ENCODE measurements around the gene MORN5. TPM values are rescaled to one million over a fixed set of nuclear protein-coding genes. Genes with fewer than 3 reads are reported as not detected.

The MORN5 gene
- total RNA-seq, 3 donors from 2014 or later: not detected

DNA sequence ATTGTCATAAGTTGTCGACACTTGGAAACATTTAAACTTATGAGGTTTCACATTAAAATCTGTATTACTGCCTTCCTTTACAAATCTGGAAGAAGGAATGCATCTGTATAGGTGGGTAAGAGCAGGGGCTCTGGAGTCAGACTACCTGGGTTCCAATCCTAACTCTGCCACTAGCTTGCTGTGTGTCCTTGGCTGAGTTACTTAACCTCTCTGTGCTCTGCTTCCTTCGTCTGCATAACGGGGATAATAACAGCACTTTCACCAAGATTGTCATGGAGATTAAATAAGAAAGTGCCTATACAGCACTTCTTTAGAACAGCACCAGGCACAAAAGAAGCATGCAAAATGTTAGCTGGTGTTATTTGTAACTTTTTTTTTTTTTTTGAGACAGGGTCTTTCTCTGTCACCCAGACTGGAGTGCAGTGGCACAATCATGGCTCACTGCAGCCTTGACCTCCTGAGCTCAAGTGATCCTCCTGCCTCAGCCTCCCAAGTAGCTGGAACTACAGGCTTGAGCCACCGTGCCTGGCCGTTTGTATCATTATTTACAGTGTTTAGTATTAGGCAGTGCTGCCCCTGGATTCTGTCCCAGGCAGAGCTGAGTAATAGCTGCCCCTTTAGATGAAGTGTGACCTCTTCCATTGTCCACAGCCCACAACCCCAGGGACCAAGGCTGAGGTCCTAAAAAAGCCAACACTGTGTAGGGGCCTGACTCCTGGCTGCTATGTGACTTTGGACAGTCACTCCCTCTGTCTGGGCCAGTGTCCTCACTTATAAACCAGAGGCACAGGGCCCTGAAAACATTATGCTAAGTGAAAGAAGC, 41.2 kb upstream of the MORN5 start:
- Histone ChIP-seq H3K36me3 (no peaks in the 10 kb centered on the region), H3K4me1 (no peaks in the 10 kb centered on the region), H3K4me3 (no peak overlapping the region), H3K27me3 (no peaks in the 10 kb centered on the region), H3K9me3 (no peaks in the 10 kb centered on the region), H3K27ac (no peak overlapping the region)
- intact Hi-C loops (cut with DNase I; ENCODE audit: low total_unique reads): no loop called here
- DNase-seq (ENCODE audit: low spot score in 2 of 2): no peak
- no peak for TF ChIP-seq POLR2AphosphoS5 (IDR thresholded peaks at IDR 0.05)
- TF ChIP-seq POLR2A (IDR thresholded peaks at IDR 0.05): no peak
- TF ChIP-seq, protein P1, sequence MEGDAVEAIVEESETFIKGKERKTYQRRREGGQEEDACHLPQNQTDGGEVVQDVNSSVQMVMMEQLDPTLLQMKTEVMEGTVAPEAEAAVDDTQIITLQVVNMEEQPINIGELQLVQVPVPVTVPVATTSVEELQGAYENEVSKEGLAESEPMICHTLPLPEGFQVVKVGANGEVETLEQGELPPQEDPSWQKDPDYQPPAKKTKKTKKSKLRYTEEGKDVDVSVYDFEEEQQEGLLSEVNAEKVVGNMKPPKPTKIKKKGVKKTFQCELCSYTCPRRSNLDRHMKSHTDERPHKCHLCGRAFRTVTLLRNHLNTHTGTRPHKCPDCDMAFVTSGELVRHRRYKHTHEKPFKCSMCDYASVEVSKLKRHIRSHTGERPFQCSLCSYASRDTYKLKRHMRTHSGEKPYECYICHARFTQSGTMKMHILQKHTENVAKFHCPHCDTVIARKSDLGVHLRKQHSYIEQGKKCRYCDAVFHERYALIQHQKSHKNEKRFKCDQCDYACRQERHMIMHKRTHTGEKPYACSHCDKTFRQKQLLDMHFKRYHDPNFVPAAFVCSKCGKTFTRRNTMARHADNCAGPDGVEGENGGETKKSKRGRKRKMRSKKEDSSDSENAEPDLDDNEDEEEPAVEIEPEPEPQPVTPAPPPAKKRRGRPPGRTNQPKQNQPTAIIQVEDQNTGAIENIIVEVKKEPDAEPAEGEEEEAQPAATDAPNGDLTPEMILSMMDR (IDR thresholded peaks at IDR 0.05): no peak

DNA sequence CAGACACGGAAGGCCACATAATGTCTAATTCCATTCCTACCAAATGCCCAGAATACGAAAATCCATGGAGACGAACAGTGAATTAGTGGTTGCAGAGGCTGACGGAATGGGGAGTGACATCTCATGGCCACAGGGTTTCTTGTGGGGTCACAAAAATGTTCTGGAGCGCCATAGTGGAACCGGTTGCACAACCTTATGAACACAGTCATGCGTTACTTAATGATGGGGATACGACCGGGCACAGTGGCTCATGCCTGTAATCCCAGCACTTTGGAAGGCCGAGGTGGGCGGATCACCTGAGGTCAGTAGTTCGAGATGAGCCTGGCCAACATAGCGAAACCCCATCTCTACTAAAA, 40.6 kb upstream of the MORN5 start:
- Histone ChIP-seq H3K27ac (no peak overlapping the region), H3K27me3 (no peaks in the 10 kb centered on the region), H3K36me3 (no peaks in the 10 kb centered on the region), H3K9me3 (no peaks in the 10 kb centered on the region), H3K4me3 (no peak overlapping the region), H3K4me1 (no peaks in the 10 kb centered on the region)
- no peak for DNase-seq (ENCODE audit: low spot score in 2 of 2)
- TF ChIP-seq POLR2A (IDR thresholded peaks at IDR 0.05) (no peak), POLR2AphosphoS5 (IDR thresholded peaks at IDR 0.05) (no peak)
- TF ChIP-seq, protein P1 (IDR thresholded peaks at IDR 0.05): no peak
- intact Hi-C loops (cut with DNase I; ENCODE audit: low total_unique reads): no loop called here

GRCh38 chr9:122119721-122120120, 40.0 kb upstream of the MORN5 start:
- intact Hi-C loops (cut with DNase I; ENCODE audit: low total_unique reads): no loop called here
- H3K36me3 ChIP-seq: no peaks in the 10 kb centered on the region
- no peak overlapping the region for H3K4me3 ChIP-seq
- H3K9me3 ChIP-seq: no peaks in the 10 kb centered on the region
- DNase-seq (ENCODE audit: low spot score in 2 of 2): no peak
- H3K27ac ChIP-seq: no peak overlapping the region
- no peak for TF ChIP-seq POLR2AphosphoS5 (IDR thresholded peaks at IDR 0.05)
- no peak for TF ChIP-seq POLR2A (IDR thresholded peaks at IDR 0.05)
- TF ChIP-seq, protein P1 (IDR thresholded peaks at IDR 0.05): no peak
- H3K4me1 ChIP-seq: no peaks in the 10 kb centered on the region
- H3K27me3 ChIP-seq: peaks cover 0 to 4% of the 10 kb centered on the region in 2 donors

DNA sequence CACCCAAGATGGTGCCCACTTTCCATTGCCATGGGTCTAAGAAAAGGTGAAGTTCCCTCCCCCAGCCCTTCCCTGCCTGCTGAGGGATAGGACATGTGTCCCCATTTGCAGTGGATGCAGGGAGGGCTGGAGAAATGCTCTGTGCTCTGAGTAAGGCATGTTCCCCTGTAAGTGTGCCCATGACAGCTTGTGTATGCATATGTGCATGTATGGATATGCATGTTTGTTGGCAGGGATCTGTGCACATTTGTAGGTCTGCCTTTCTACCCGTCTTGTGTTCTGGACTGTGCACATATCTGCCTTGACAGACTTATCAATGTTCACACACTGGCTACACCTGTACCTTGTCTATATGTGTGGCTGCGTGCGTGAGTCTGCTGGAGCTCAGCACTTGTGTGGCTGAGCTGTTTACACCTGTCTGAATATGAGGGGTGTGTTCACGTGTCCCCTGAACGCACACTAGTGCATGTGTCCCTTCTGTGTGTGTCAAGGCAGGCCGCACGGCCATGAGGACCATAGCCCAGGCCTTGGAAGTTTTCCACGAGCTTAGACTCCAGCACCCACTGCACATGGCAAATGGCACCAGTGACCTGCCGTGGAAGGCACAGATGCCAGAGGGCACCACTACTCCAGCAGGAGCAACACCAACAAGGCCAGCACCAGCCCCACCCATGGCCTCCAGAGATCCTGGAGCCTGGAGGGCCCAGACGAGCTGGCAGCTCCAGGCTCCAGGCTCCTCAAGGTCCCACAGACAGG, 39.2 kb upstream of the MORN5 start:
- no peak overlapping the region for H3K4me3 ChIP-seq
- DNase-seq (ENCODE audit: low spot score in 2 of 2): no peak

More for the DNA sequence above, 39.2 kb upstream of the MORN5 start:
- Histone ChIP-seq H3K9me3 (no peaks in the 10 kb centered on the region), H3K4me1 (no peaks in the 10 kb centered on the region), H3K27ac (no peak overlapping the region), H3K36me3 (no peaks in the 10 kb centered on the region), H3K27me3 (peaks cover 0 to 7% of the 10 kb centered on the region in 2 donors)
- TF ChIP-seq, protein P1 (IDR thresholded peaks at IDR 0.05): no peak
- TF ChIP-seq POLR2AphosphoS5 (IDR thresholded peaks at IDR 0.05) (no peak), POLR2A (IDR thresholded peaks at IDR 0.05) (no peak)
- intact Hi-C loops (cut with DNase I; ENCODE audit: low total_unique reads): no loop called here

Data from breast epithelium (tissue), 4 donors.